ENCODE data around the gene PKP3.

Gene PKP3

GRCh38 chr11:428295-428694 is 34.3 kb downstream of the PKP3 start:
- DNase-seq (ENCODE audit: low read depth): no peak
- no peak overlapping the region for H3K4me3 ChIP-seq (ENCODE audit: low read depth, low read length)
- TF ChIP-seq, protein P1, sequence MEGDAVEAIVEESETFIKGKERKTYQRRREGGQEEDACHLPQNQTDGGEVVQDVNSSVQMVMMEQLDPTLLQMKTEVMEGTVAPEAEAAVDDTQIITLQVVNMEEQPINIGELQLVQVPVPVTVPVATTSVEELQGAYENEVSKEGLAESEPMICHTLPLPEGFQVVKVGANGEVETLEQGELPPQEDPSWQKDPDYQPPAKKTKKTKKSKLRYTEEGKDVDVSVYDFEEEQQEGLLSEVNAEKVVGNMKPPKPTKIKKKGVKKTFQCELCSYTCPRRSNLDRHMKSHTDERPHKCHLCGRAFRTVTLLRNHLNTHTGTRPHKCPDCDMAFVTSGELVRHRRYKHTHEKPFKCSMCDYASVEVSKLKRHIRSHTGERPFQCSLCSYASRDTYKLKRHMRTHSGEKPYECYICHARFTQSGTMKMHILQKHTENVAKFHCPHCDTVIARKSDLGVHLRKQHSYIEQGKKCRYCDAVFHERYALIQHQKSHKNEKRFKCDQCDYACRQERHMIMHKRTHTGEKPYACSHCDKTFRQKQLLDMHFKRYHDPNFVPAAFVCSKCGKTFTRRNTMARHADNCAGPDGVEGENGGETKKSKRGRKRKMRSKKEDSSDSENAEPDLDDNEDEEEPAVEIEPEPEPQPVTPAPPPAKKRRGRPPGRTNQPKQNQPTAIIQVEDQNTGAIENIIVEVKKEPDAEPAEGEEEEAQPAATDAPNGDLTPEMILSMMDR (IDR thresholded peaks at IDR 0.05; ENCODE audit: insufficient read depth, low read depth, low read length, missing control alignments): no peak

GRCh38 chr11:429391-429790 is 35.4 kb downstream of the PKP3 start:
- TF ChIP-seq, protein P1 (IDR thresholded peaks at IDR 0.05; ENCODE audit: insufficient read depth, low read depth, low read length, missing control alignments): no peak
- no peak overlapping the region for H3K4me3 ChIP-seq (ENCODE audit: low read depth, low read length)
- no peak for DNase-seq (ENCODE audit: low read depth)

DNA sequence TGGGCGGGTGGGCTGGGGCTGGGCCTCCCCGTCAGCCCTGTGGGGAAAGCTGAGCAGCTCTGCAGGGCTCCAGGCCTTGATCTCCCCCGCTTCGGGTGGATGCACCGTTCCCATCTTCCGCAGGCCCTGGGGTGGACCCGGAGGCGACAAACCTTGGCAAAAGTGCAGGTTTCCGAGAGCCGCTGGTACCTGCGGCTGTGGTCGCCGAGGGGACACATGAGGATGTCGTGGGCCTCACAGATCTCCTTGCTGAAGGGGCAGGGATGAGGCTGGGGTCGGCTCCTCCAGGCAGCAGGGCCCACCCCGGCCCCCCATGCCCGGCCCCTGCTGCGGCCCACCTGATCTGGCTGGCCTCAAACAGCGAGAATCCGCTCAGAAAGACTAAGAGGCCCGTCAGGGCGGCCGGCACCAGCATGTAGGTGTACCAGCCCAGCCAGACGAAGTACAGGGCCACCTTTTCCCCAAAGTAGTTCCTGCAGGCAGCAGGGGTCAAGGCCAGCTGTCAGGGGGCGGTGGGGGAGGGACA is 36.0 kb downstream of the PKP3 start:
- no peak for DNase-seq (ENCODE audit: low read depth)
- no peak overlapping the region for H3K4me3 ChIP-seq (ENCODE audit: low read depth, low read length)
- TF ChIP-seq, protein P1 (IDR thresholded peaks at IDR 0.05; ENCODE audit: insufficient read depth, low read depth, low read length, missing control alignments): no peak

GRCh38 chr11:431921-432320 is 37.9 kb downstream of the PKP3 start:
- H3K4me3 ChIP-seq (ENCODE audit: low read depth, low read length): no peak overlapping the region
- DNase-seq (ENCODE audit: low read depth): no peak
- TF ChIP-seq, protein P1 (IDR thresholded peaks at IDR 0.05; ENCODE audit: insufficient read depth, low read depth, low read length, missing control alignments): no peak

- TF ChIP-seq, protein P1 (IDR thresholded peaks at IDR 0.05; ENCODE audit: insufficient read depth, low read depth, low read length, missing control alignments): no peak
- DNase-seq (ENCODE audit: low read depth): no peak
- no peak overlapping the region for H3K4me3 ChIP-seq (ENCODE audit: low read depth, low read length)
These were observed 38.6 kb downstream of the PKP3 start for GRCh38 chr11:432501-433100.

GRCh38 chr11:433111-433510 is 39.1 kb downstream of the PKP3 start:
- H3K4me3 ChIP-seq (ENCODE audit: low read depth, low read length): no peak overlapping the region
- no peak for DNase-seq (ENCODE audit: low read depth)
- TF ChIP-seq, protein P1 (IDR thresholded peaks at IDR 0.05; ENCODE audit: insufficient read depth, low read depth, low read length, missing control alignments): no peak

DNA sequence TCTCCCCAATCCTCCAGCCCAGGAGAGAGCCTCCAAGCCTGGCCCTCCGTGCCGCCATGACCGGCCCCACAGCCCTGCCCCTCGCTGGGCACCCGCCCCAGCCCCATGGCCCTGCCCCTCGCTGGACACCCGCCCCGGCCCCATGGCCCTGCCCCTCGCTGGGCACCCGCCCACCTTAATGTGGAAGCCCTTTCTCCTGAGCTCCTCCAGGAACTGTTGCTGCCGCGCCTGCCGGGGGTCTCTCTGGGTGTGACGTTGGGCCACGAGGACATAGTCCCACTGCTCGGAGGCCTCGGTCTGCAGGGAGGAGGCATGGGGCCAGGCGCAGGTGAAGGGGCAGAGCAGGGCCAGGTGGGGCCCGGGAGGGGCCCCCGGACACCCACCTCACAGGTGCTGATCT is 39.6 kb downstream of the PKP3 start:
- no peak overlapping the region for H3K4me3 ChIP-seq (ENCODE audit: low read depth, low read length)
- DNase-seq (ENCODE audit: low read depth): no peak
- TF ChIP-seq, protein P1 (IDR thresholded peaks at IDR 0.05; ENCODE audit: insufficient read depth, low read depth, low read length, missing control alignments): no peak

All from GM12865 (cell line).